ENCODE data around the gene PACSIN1. TPM values are rescaled to one million over a fixed set of nuclear protein-coding genes. Genes with fewer than 3 reads are reported as not detected.

The PACSIN1 gene
- total and polyA plus RNA-seq, 7 donors, result 0.36 to 1.9 (median 0.68) TPM; not detected in 2

GRCh38 chr6:34583861-34584604, 118.2 kb downstream of the PACSIN1 start:
- no peak for DNase-seq
- Histone ChIP-seq H3K4me3 (no peak overlapping the region), H3K36me3 (peaks cover 0 to 22% (median 5%) of the 10 kb centered on the region in 4 donors), H3K9me3 (no peaks in the 10 kb centered on the region), H3K4me1 (peaks cover 0 to 4% (median 0%) of the 10 kb centered on the region in 4 donors), H3K27me3 (no peaks in the 10 kb centered on the region), H3K27ac (no peak overlapping the region)
- WGBS, 2 donors, result 85 to 91% methylated on average over 5 of the region's 5 CpGs
- no peak for TF ChIP-seq POLR2AphosphoS5 (IDR thresholded peaks at IDR 0.05)
- TF ChIP-seq EP300 (IDR thresholded peaks at IDR 0.05), result no peak
- no peak for TF ChIP-seq POLR2A (IDR thresholded peaks at IDR 0.05)
- TF ChIP-seq CTCF (IDR thresholded peaks at IDR 0.05), result no peak
- intact Hi-C loops (cut with DNase I), result no loop called here

GRCh38 chr6:34584694-34585093, 118.8 kb downstream of the PACSIN1 start:
- no peak for DNase-seq
- Histone ChIP-seq H3K36me3 (peaks cover 0 to 29% (median 8%) of the 10 kb centered on the region in 4 donors), H3K4me3 (no peak overlapping the region), H3K4me1 (peaks cover 0 to 4% (median 0%) of the 10 kb centered on the region in 4 donors), H3K27ac (no peak overlapping the region), H3K9me3 (no peaks in the 10 kb centered on the region), H3K27me3 (no peaks in the 10 kb centered on the region)
- 95 to 96% methylated on average over 9 of the region's 9 CpGs for WGBS, 2 donors
- intact Hi-C loops (cut with DNase I), result no loop called here
- TF ChIP-seq EP300 (IDR thresholded peaks at IDR 0.05) (no peak), POLR2AphosphoS5 (IDR thresholded peaks at IDR 0.05) (no peak), POLR2A (IDR thresholded peaks at IDR 0.05) (no peak), CTCF (IDR thresholded peaks at IDR 0.05) (no peak)

Other genes with a start within 250 kb of the PACSIN1 start
- 10 to 100 TPM in 2 of 4 donors, 1 to 10 TPM in 2; 6.9 to 12.1 (median 9.4) TPM for gene HMGA1, start 229.2 kb upstream of the PACSIN1 start, total RNA-seq
- gene HMGA1, start 229.2 kb upstream of the PACSIN1 start, polyA plus RNA-seq, result 100 to 1,000 TPM in 2 of 3 donors, 10 to 100 TPM in 1; 89.7 to 311 (median 111) TPM
- 10 to 100 TPM; 16.8 to 34.3 (median 27.6) TPM for gene SMIM29, start 217.1 kb upstream of the PACSIN1 start, total RNA-seq
- 10 to 100 TPM; 22.9 to 39.0 (median 23.7) TPM for gene SMIM29, start 217.1 kb upstream of the PACSIN1 start, polyA plus RNA-seq
- 10 to 100 TPM; 31.4 to 45.7 (median 37.5) TPM for gene NUDT3, start 73.4 kb upstream of the PACSIN1 start, total RNA-seq
- 10 to 100 TPM in 2 of 3 donors, 1 to 10 TPM in 1; 6.0 to 12.2 (median 10.8) TPM for gene NUDT3, start 73.4 kb upstream of the PACSIN1 start, polyA plus RNA-seq
- 1,000 to 10,000 TPM; 2,556 to 7,534 (median 4,475) TPM for gene RPS10, start 40.0 kb upstream of the PACSIN1 start, total RNA-seq
- gene RPS10, start 40.0 kb upstream of the PACSIN1 start, polyA plus RNA-seq, result 1,000 to 10,000 TPM; 2,796 to 4,045 (median 3,510) TPM
- gene SPDEF, start 90.3 kb downstream of the PACSIN1 start, total RNA-seq, result under 1 TPM in 1 of 4 donors, not detected in 3; 0.71 TPM
- 100 to 1,000 TPM in 1 of 3 donors, 10 to 100 TPM in 2; 43.5 to 101 (median 91.3) TPM for gene SPDEF, start 90.3 kb downstream of the PACSIN1 start, polyA plus RNA-seq
- gene ILRUN, start 230.7 kb downstream of the PACSIN1 start, total RNA-seq, result 10 to 100 TPM; 56.3 to 79.3 (median 78.4) TPM
- gene ILRUN, start 230.7 kb downstream of the PACSIN1 start, polyA plus RNA-seq, result 10 to 100 TPM; 35.4 to 62.7 (median 51.6) TPM